NCI-H1417 treated with DMSO at 0.1 percent for 48 hours (cell line): ENCODE results near the gene ZSWIM4.
"Not testable (repeated sequence)": the region's sequence is repeated elsewhere in the genome, so short reads cannot be mapped to it uniquely, and the experiment has no call there.

ENCODE experiments used
- DNase-seq: peaks from one replicate; lab custom pipeline; 2025; lab: John Stamatoyannopoulos, UW

The ZSWIM4 gene

GRCh38 chr19:13850910-13851733 is 55.9 kb downstream of the ZSWIM4 start:
- no peak for DNase-seq

- not testable (repeated sequence) for DNase-seq
Measured at GRCh38 chr19:13851734-13852114, 56.5 kb downstream of the ZSWIM4 start.

GRCh38 chr19:13852171-13852707 is 57.0 kb downstream of the ZSWIM4 start:
- not testable (repeated sequence) for DNase-seq

- DNase-seq = no peak
Measured at GRCh38 chr19:13856497-13856896, 61.3 kb downstream of the ZSWIM4 start.

- no peak for DNase-seq
Measured at GRCh38 chr19:13859361-13859880, 64.2 kb downstream of the ZSWIM4 start.

- no peak for DNase-seq
Measured at GRCh38 chr19:13860679-13861391, 65.6 kb downstream of the ZSWIM4 start.

- DNase-seq = no peak
Measured at GRCh38 chr19:13861392-13861713, 66.1 kb downstream of the ZSWIM4 start.

- peak; percentile 33 for DNase-seq
Measured at GRCh38 chr19:13861714-13862531, 66.7 kb downstream of the ZSWIM4 start.

GRCh38 chr19:13864046-13864666 is 68.9 kb downstream of the ZSWIM4 start:
- no peak for DNase-seq

- no peak for DNase-seq
Measured at GRCh38 chr19:13864667-13865570, 69.7 kb downstream of the ZSWIM4 start.

GRCh38 chr19:13865571-13866462 is 70.6 kb downstream of the ZSWIM4 start:
- no peak for DNase-seq

GRCh38 chr19:13866463-13867046 is 71.3 kb downstream of the ZSWIM4 start:
- DNase-seq = no peak

GRCh38 chr19:13868663-13869062 is 73.4 kb downstream of the ZSWIM4 start:
- DNase-seq = no peak

GRCh38 chr19:13869281-13869680 is 74.0 kb downstream of the ZSWIM4 start:
- DNase-seq = no peak

- no peak for DNase-seq
Measured at GRCh38 chr19:13870873-13871272, 75.6 kb downstream of the ZSWIM4 start.

- DNase-seq = no peak
Measured at GRCh38 chr19:13872339-13872694, 77.1 kb downstream of the ZSWIM4 start.

- no peak for DNase-seq
Measured at GRCh38 chr19:13872695-13873389, 77.6 kb downstream of the ZSWIM4 start.

GRCh38 chr19:13873834-13874515 is 78.7 kb downstream of the ZSWIM4 start:
- no peak for DNase-seq
